Measurements from ENCODE around the gene CISD1. TPM values are rescaled to one million over a fixed set of nuclear protein-coding genes. Genes with fewer than 3 reads are reported as not detected.

CISD1 gene
- total RNA-seq, 4 donors from 2014 or later, result 30.8 to 46.3 (median 33.0) TPM

GRCh38 chr10:58265249-58265648 is 3.7 kb upstream of the CISD1 start:
- intact Hi-C loops (cut with DNase I), result loop anchor here (5.0 kb wide), 1 partner anchor 497 kb away; no protein-coding TSS in a partner anchor
- WGBS, result 38% methylated on average over 1 of the region's 1 CpG
- Histone ChIP-seq H3K4me3 (peak overlapping the region in 1 of 4 donors; percentile 82), H3K4me1 (peaks cover 8 to 27% (median 24%) of the 10 kb centered on the region in 4 donors), H3K27me3 (no peaks in the 10 kb centered on the region), H3K36me3 (no peaks in the 10 kb centered on the region), H3K27ac (replicated peaks in 1 of 4) (peak overlapping the region in 1 of 4 donors; percentile 98), H3K9me3 (no peaks in the 10 kb centered on the region)
- no peak for DNase-seq (ENCODE audit: extremely low spot score)
- TF ChIP-seq POLR2AphosphoS5 (IDR thresholded peaks at IDR 0.05) (no peak), EP300 (IDR thresholded peaks at IDR 0.05) (no peak)

- no peaks in the 10 kb centered on the region for H3K36me3 ChIP-seq
- WGBS, result 8% methylated on average over 14 of the region's 14 CpGs
- H3K9me3 ChIP-seq, result no peaks in the 10 kb centered on the region
- peaks cover 13 to 33% (median 30%) of the 10 kb centered on the region in 4 donors for H3K4me1 ChIP-seq
- H3K27me3 ChIP-seq, result no peaks in the 10 kb centered on the region
- intact Hi-C loops (cut with DNase I), result loop anchor here (5.0 kb wide), 1 partner anchor 496 kb away; no protein-coding TSS in a partner anchor
- DNase-seq (ENCODE audit: extremely low spot score), result no peak
- no peak for TF ChIP-seq POLR2AphosphoS5 (IDR thresholded peaks at IDR 0.05)
- no peak for TF ChIP-seq CTCF (IDR thresholded peaks at IDR 0.05)
- TF ChIP-seq POLR2A (IDR thresholded peaks at IDR 0.05; ENCODE audit: low read depth), result no peak
- TF ChIP-seq EP300 (IDR thresholded peaks at IDR 0.05), result no peak
- peak overlapping the region; percentile 93 to 98 (median 98) for H3K27ac ChIP-seq (replicated peaks in 1 of 4)
- peak overlapping the region; percentile 81 to 89 (median 84) for H3K4me3 ChIP-seq
Measured at GRCh38 chr10:58266003-58266825, 2.7 kb upstream of the CISD1 start.

DNA sequence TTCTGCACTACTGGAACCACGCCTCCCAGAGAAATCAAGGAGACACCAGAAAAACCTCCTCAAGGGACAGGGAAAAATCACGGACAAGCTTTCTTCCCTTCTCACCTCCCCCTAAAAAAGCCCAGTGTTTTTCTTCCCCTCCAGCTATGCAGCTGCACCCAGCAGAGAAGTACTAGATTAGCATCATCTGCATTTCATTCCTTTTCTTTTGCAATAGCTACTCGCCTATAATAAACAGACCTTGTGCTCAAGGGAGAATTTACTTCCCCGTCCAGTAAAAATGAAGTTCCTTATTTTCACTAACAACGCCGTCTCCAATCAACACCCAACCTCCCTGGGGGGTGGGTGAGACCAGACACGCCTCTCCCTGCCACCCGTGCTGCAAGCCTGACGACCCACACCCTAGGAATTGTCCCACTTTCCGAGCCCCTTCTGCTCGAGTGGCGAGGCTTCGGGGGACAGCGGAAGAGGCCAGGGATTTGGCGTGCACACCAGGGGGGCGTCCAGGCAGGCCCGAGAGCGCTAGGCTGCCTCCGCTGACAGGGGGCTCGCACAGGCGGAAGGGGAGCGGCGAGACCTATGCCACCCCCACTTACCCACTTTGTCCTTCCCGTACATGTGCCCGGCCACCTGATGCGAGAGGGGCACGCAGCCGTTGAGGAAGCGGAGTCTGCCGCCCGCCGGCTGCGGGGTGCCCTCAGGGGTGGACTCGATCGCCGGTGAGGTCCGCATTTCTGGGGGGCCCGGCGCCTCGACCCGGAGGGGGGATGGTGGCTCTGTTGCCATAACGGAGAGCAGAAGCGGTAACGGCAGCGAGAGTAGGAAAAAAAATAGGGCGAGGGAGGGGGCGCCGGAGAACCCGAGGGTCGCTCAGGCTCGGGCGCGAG is 1.9 kb upstream of the CISD1 start:
- Histone ChIP-seq H3K27ac (replicated peaks in 1 of 4) (peak overlapping the region; percentile 93 to 98 (median 98)), H3K4me3 (peak overlapping the region; percentile 81 to 89 (median 84)), H3K36me3 (no peaks in the 10 kb centered on the region), H3K27me3 (no peaks in the 10 kb centered on the region), H3K4me1 (peaks cover 13 to 40% (median 34%) of the 10 kb centered on the region in 4 donors), H3K9me3 (no peaks in the 10 kb centered on the region)
- peak; percentile 92 for DNase-seq (ENCODE audit: extremely low spot score)
- 0% methylated on average over 23 of the region's 53 CpGs for WGBS
- peak; percentile 13 for TF ChIP-seq POLR2A (IDR thresholded peaks at IDR 0.05; ENCODE audit: low read depth)
- TF ChIP-seq CTCF (IDR thresholded peaks at IDR 0.05), result no peak
- TF ChIP-seq EP300 (IDR thresholded peaks at IDR 0.05), result no peak
- TF ChIP-seq POLR2AphosphoS5 (IDR thresholded peaks at IDR 0.05), result peak; percentile 45 to 63
- intact Hi-C loops (cut with DNase I), result loop anchor here (5.0 kb wide), 1 partner anchor 495 kb away; no protein-coding TSS in a partner anchor

DNA sequence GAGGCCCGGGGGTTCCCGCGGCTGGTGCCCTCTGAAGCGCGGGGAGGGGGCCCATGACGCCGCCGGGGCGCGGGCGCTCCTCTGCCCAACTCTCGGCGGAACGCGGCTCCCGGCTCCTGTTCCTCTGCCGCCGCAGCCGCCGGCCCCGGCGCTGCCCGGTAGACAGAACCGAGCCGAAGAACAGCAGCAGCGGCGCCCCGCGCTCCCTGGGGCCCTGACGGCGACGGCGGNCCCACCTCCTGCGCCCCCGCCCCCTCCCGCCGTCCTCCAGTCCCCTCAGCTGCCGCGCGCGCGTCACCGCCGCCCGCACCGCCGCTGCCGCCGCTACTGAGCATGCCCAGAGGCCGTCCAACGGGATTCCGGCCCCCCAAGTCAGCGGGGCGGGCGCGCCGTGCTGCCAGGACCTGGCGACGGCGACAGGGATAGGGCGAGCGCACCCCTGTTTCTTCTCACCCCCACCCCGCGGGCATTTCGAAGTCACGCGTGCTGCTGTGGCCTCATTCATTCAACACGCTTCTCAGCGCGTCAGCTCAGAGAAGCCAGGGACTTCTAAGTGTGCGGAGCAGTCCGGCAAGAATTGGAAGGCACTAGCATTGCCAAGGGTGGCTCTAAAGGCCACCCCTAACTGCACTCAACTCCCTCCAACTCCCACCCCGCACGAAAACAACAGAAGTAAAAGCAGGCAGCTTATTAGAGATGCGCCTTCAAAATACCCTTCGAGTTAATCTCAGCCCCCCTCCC is 1.1 kb upstream of the CISD1 start, which contains the start of gene IPMK:
Gene IPMK, minus strand, starts transcription at position 182 of the 741 bp plus-strand sequence. CDS start 283 bp downstream, outside the sequence.
- Histone ChIP-seq H3K4me3 (peak within 1 kb of the TSS; percentile 81 to 89 (median 84)), H3K4me1 (peaks cover 13 to 40% (median 34%) of the 10 kb centered on the region in 4 donors), H3K27me3 (no peaks in the 10 kb centered on the region), H3K9me3 (no peaks in the 10 kb centered on the region), H3K36me3 (no peaks in the 10 kb centered on the region), H3K27ac (replicated peaks in 1 of 4) (peak within 1 kb of the TSS; percentile 93 to 98 (median 98))
- intact Hi-C loops (cut with DNase I), result loop anchor here (5.0 kb wide), 1 partner anchor 494 kb away; no protein-coding TSS in a partner anchor
- WGBS, result 0% methylated on average over 12 of the region's 76 CpGs
- TF ChIP-seq POLR2A (IDR thresholded peaks at IDR 0.05; ENCODE audit: low read depth) (peak; percentile 84), EP300 (IDR thresholded peaks at IDR 0.05) (no peak), POLR2AphosphoS5 (IDR thresholded peaks at IDR 0.05) (peak; percentile 88 to 91)
- DNase-seq (ENCODE audit: extremely low spot score), result peak; percentile 97

DNA sequence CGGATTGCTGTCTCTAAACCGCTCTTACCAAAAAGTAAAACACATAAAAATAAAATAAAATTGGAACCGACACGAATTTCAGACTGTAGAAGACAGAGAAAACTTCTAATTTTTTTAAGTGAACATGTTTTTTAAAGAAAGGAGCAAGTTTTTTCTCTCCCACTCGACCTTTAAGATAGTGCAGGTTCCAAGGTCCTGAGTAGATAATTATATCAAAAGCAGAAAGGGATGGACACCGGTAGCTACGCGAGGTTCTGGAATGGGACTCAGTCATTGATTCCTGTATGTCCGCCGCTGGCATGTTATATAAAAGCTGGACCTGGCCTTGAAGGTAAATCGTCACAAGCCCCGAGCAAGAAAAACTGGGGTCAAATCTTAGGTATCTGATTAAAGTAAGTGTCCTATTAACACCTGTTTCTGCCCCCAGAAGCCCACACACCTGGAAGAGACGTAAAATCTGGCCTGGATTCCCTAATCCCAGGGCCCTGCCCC is 462 bp upstream of the CISD1 start:
- intact Hi-C loops (cut with DNase I), result loop anchor here (5.0 kb wide), 1 partner anchor 494 kb away; no protein-coding TSS in a partner anchor
- no peaks in the 10 kb centered on the region for H3K36me3 ChIP-seq

More for the DNA sequence above, 462 bp upstream of the CISD1 start:
- WGBS, result under 1% methylated on average over 13 of the region's 13 CpGs
- Histone ChIP-seq H3K27ac (replicated peaks in 1 of 4) (peak overlapping the region; percentile 93 to 98 (median 98)), H3K4me3 (peak overlapping the region; percentile 81 to 89 (median 84)), H3K27me3 (no peaks in the 10 kb centered on the region), H3K9me3 (no peaks in the 10 kb centered on the region), H3K4me1 (peaks cover 13 to 40% (median 34%) of the 10 kb centered on the region in 4 donors)
- TF ChIP-seq CTCF (IDR thresholded peaks at IDR 0.05) (no peak), POLR2AphosphoS5 (IDR thresholded peaks at IDR 0.05) (no peak), EP300 (IDR thresholded peaks at IDR 0.05) (no peak), POLR2A (IDR thresholded peaks at IDR 0.05; ENCODE audit: low read depth) (no peak)
- DNase-seq (ENCODE audit: extremely low spot score), result no peak
